ENCODE data around the gene BRD4.

- no peak for TF ChIP-seq CTCF (IDR thresholded peaks at IDR 0.05)
- no peak for TF ChIP-seq POLR2A (IDR thresholded peaks at IDR 0.05)
Measured at GRCh38 chr19:15240515-15240914, 91.8 kb downstream of the BRD4 start.

All from Peyer's patch (tissue), 4 donors.